ENCODE results near the gene CFAP299. TPM values are rescaled to one million over a fixed set of nuclear protein-coding genes. Genes with fewer than 3 reads are reported as not detected.
"Not testable (repeated sequence)": the region's sequence is repeated elsewhere in the genome, so short reads cannot be mapped to it uniquely, and the experiment has no call there.

CFAP299 gene
- total RNA-seq, 1 experiment from 2014 or later = not detected

DNA sequence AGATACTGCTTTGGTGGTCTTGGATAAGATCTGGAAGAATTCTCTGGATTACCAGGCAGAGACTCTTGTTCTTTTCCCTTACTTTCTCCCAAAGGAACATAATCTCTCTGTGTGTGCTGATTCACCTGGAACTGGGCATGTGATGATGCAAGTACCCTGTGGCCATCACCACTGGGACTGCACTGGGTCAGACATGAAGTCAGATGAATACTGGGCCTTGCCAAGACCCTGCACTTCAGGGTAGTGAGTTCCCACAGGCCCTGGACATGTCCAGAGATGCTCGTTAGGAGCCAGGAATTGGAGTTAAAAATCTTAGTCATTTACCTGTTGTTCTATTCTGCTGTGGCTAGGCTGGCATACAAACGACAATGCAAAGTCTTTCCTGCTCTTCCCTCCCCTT, 404.8 kb downstream of the CFAP299 start:
- Histone ChIP-seq H3K9me2 (ENCODE audit: insufficient read depth) (no peaks in the 10 kb centered on the region), H3K27me3 (ENCODE audit: insufficient read depth, low read length) (peaks cover 7% of the 10 kb centered on the region; the same call in 1 of the 2 replicates), H3K9ac (ENCODE audit: low read length) (no peak overlapping the region), H3K36me3 (ENCODE audit: control insufficient read depth in 1 of 2, insufficient read depth in 2 of 2, low read length in 2 of 2) (no peaks in the 10 kb centered on the region), H3K4me1 (ENCODE audit: control insufficient read depth in 1 of 2, insufficient read depth in 2 of 2, low read length in 2 of 2) (no peaks in the 10 kb centered on the region), H3K79me2 (ENCODE audit: insufficient read depth, low read length) (no peaks in the 10 kb centered on the region), H3K4me3 (replicated peaks in 1 of 2; ENCODE audit: low read depth in 1 of 2, low read length in 2 of 2) (no peak overlapping the region), H3K9me3 (ENCODE audit: control insufficient read depth in 1 of 2, insufficient read depth in 1 of 2, low read depth in 1 of 2, low read length in 2 of 2) (no peaks in the 10 kb centered on the region), H2AFZ (ENCODE audit: low read depth, low read length, poor library complexity, severe bottlenecking) (no peak overlapping the region), H3K27ac (ENCODE audit: low read depth, low read length) (no peak overlapping the region), H4K20me1 (ENCODE audit: insufficient read depth) (no peaks in the 10 kb centered on the region), H3K4me2 (ENCODE audit: low read length) (no peak overlapping the region)
- ATAC-seq (no peak), DNase-seq (ENCODE audit: low read depth, low spot score) (no peak)
- TF ChIP-seq ZFX (IDR thresholded peaks at IDR 0.05) (no peak), SIN3A (IDR thresholded peaks at IDR 0.05; ENCODE audit: low read depth) (no peak), SP1 (IDR thresholded peaks at IDR 0.05; ENCODE audit: low read depth) (no peak), RAD21 (IDR thresholded peaks at IDR 0.05; ENCODE audit: low read depth) (no peak), CEBPB (IDR thresholded peaks at IDR 0.05; ENCODE audit: low read depth) (no peak), CBX3 (IDR thresholded peaks at IDR 0.05; ENCODE audit: low read depth) (no peak), JUND (IDR thresholded peaks at IDR 0.05) (no peak), ZNF274 (IDR thresholded peaks at IDR 0.05; ENCODE audit: low read depth, low read length) (no peak), FOSL1 (IDR thresholded peaks at IDR 0.05; ENCODE audit: low read depth) (no peak), EZH2 (IDR thresholded peaks at IDR 0.05) (no peak), TCF7L2 (IDR thresholded peaks at IDR 0.05; ENCODE audit: borderline replicate concordance, extremely low read depth, insufficient read depth, insufficient read length) (no peak), SRF (IDR thresholded peaks at IDR 0.05; ENCODE audit: low read depth) (no peak), ELF1 (IDR thresholded peaks at IDR 0.05; ENCODE audit: borderline replicate concordance, low read depth) (no peak), EGR1 (IDR thresholded peaks at IDR 0.05; ENCODE audit: low read depth) (no peak), POLR2A (IDR thresholded peaks at IDR 0.05; ENCODE audit: borderline replicate concordance, extremely low read depth, insufficient read depth, insufficient read length) (no peak), YY1 (IDR thresholded peaks at IDR 0.05; ENCODE audit: extremely low read depth, insufficient replicate concordance, low read depth, low read length) (no peak)
- TF ChIP-seq, protein P1, sequence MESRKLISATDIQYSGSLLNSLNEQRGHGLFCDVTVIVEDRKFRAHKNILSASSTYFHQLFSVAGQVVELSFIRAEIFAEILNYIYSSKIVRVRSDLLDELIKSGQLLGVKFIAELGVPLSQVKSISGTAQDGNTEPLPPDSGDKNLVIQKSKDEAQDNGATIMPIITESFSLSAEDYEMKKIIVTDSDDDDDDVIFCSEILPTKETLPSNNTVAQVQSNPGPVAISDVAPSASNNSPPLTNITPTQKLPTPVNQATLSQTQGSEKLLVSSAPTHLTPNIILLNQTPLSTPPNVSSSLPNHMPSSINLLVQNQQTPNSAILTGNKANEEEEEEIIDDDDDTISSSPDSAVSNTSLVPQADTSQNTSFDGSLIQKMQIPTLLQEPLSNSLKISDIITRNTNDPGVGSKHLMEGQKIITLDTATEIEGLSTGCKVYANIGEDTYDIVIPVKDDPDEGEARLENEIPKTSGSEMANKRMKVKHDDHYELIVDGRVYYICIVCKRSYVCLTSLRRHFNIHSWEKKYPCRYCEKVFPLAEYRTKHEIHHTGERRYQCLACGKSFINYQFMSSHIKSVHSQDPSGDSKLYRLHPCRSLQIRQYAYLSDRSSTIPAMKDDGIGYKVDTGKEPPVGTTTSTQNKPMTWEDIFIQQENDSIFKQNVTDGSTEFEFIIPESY (IDR thresholded peaks at IDR 0.05; ENCODE audit: extremely low read depth, insufficient replicate concordance, low read length) = no peak
- TF ChIP-seq, protein P2, sequence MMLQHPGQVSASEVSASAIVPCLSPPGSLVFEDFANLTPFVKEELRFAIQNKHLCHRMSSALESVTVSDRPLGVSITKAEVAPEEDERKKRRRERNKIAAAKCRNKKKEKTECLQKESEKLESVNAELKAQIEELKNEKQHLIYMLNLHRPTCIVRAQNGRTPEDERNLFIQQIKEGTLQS (IDR thresholded peaks at IDR 0.05) = no peak
- TF ChIP-seq, protein P3, sequence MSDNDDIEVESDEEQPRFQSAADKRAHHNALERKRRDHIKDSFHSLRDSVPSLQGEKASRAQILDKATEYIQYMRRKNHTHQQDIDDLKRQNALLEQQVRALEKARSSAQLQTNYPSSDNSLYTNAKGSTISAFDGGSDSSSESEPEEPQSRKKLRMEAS (IDR thresholded peaks at IDR 0.05) = no peak
- TF ChIP-seq, protein P4, sequence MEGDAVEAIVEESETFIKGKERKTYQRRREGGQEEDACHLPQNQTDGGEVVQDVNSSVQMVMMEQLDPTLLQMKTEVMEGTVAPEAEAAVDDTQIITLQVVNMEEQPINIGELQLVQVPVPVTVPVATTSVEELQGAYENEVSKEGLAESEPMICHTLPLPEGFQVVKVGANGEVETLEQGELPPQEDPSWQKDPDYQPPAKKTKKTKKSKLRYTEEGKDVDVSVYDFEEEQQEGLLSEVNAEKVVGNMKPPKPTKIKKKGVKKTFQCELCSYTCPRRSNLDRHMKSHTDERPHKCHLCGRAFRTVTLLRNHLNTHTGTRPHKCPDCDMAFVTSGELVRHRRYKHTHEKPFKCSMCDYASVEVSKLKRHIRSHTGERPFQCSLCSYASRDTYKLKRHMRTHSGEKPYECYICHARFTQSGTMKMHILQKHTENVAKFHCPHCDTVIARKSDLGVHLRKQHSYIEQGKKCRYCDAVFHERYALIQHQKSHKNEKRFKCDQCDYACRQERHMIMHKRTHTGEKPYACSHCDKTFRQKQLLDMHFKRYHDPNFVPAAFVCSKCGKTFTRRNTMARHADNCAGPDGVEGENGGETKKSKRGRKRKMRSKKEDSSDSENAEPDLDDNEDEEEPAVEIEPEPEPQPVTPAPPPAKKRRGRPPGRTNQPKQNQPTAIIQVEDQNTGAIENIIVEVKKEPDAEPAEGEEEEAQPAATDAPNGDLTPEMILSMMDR (IDR thresholded peaks at IDR 0.05 in 2 of 3, conservative IDR thresholded peaks at IDR 0.05 in 1 of 3; ENCODE audit: borderline replicate concordance in 1 of 3, insufficient read depth in 1 of 3, low read depth in 2 of 3, low read length in 2 of 3) = no peak
- no TSS peak for BruUV-seq (replicated peaks)
- ChIA-PET POLR2A (no interaction called here), CTCF (no interaction called here), RAD21 (ENCODE audit: low non-redundant PET in 1 of 2, low total read pairs in 2 of 2, uncharacterized antibody in 2 of 2, unreplicated experiment in 2 of 2) (no interaction called here)
- intact Hi-C loops (cut with micrococcal nuclease) = no loop called here

DNA sequence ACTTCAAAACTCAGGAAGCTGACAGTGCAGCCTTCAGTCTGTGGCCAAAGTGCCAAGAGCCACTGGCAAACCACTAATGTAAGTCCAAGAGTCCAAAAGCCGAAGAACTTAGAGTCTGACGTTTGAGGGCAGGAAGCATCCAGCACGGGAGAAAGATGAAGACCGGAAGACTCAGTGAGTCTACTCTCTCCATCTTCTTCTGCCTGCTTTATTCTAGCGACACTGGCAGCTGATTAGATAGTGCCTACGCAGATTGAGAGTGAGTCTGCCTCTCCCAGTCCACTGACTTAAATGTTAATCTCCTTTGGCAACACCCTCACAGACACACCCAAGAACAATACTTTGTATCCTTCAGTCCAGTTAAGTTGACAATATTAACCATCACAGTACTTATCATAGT, 414.0 kb downstream of the CFAP299 start:
- RAD21 ChIA-PET (ENCODE audit: low non-redundant PET in 1 of 2, low total read pairs in 2 of 2, uncharacterized antibody in 2 of 2, unreplicated experiment in 2 of 2); intact Hi-C loops (cut with micrococcal nuclease); BruUV-seq (replicated peaks); H3K4me2 ChIP-seq (ENCODE audit: low read length); H2AFZ ChIP-seq (ENCODE audit: low read depth, low read length, poor library complexity, severe bottlenecking); H3K27me3 ChIP-seq (ENCODE audit: insufficient read depth, low read length); DNase-seq (ENCODE audit: low read depth, low spot score); H3K9ac ChIP-seq (ENCODE audit: low read length); ATAC-seq; H3K4me1 ChIP-seq (ENCODE audit: control insufficient read depth in 1 of 2, insufficient read depth in 2 of 2, low read length in 2 of 2); H3K9me2 ChIP-seq (ENCODE audit: insufficient read depth); H3K4me3 ChIP-seq (replicated peaks in 1 of 2; ENCODE audit: low read depth in 1 of 2, low read length in 2 of 2); H4K20me1 ChIP-seq (ENCODE audit: insufficient read depth); H3K36me3 ChIP-seq (ENCODE audit: control insufficient read depth in 1 of 2, insufficient read depth in 2 of 2, low read length in 2 of 2); H3K9me3 ChIP-seq (ENCODE audit: control insufficient read depth in 1 of 2, insufficient read depth in 1 of 2, low read depth in 1 of 2, low read length in 2 of 2); H3K79me2 ChIP-seq (ENCODE audit: insufficient read depth, low read length); CTCF ChIA-PET; POLR2A ChIA-PET; H3K27ac ChIP-seq (ENCODE audit: low read depth, low read length): not testable (repeated sequence)

All from HCT116 (cell line).